ENCODE data around the gene APCDD1. TPM values are rescaled to one million over a fixed set of nuclear protein-coding genes. Genes with fewer than 3 reads are reported as not detected.
A peak's percentile ranks its signal among the peaks of the same experiment; 100 is the strongest.

APCDD1 gene
- total and polyA plus RNA-seq, 8 donors: 5.6 to 31.1 (median 16.4) TPM

GRCh38 chr18:10525697-10526560 is 71.5 kb downstream of the APCDD1 start, which contains the start of gene NAPG:
Gene NAPG (plus strand): TSS chr18:10526027. CDS start chr18:10526103, 76 bp downstream.
- Histone ChIP-seq H3K27me3 (no peaks in the 10 kb centered on the region), H3K4me1 (peaks cover 6 to 12% (median 7%) of the 10 kb centered on the region in 3 donors), H3K36me3 (no peaks in the 10 kb centered on the region), H3K27ac (peak within 1 kb of the TSS; percentile 87 to 93 (median 90)), H3K9me3 (no peaks in the 10 kb centered on the region), H3K4me3 (peak within 1 kb of the TSS; percentile 86 to 94 (median 94))
- FAIRE-seq (peak; percentile 83), DNase-seq (peak; percentile 86 to 96 (median 92)), ATAC-seq (peak; percentile 92 to 94 (median 94))
- intact Hi-C loops (cut with DNase I): no loop called here
- WGBS, 2 donors: 0 to 1% methylated on average over 61 to 68 of the region's 68 CpGs
- no peak for TF ChIP-seq CTCF (IDR thresholded peaks at IDR 0.05)

GRCh38 chr18:10526561-10526949 is 72.1 kb downstream of the APCDD1 start:
- H3K4me1 ChIP-seq: peaks cover 6 to 12% (median 7%) of the 10 kb centered on the region in 3 donors
- H3K27ac ChIP-seq: peak overlapping the region; percentile 87 to 93 (median 90)
- WGBS, 2 donors: 2 to 3% methylated on average over 11 of the region's 11 CpGs
- intact Hi-C loops (cut with DNase I): no loop called here
- FAIRE-seq (no peak), ATAC-seq (peak in 3 of 4 donors; percentile 1 to 3 (median 2)), DNase-seq (no peak)
- no peaks in the 10 kb centered on the region for H3K27me3 ChIP-seq
- no peaks in the 10 kb centered on the region for H3K36me3 ChIP-seq
- no peak for TF ChIP-seq CTCF (IDR thresholded peaks at IDR 0.05)
- H3K9me3 ChIP-seq: no peaks in the 10 kb centered on the region
- peak overlapping the region; percentile 86 to 94 (median 94) for H3K4me3 ChIP-seq

GRCh38 chr18:10528439-10528838 is 74.0 kb downstream of the APCDD1 start:
- H3K27me3 ChIP-seq: no peaks in the 10 kb centered on the region
- no peaks in the 10 kb centered on the region for H3K36me3 ChIP-seq
- TF ChIP-seq CTCF (IDR thresholded peaks at IDR 0.05): no peak
- DNase-seq (no peak), ATAC-seq (no peak), FAIRE-seq (no peak)
- H3K27ac ChIP-seq: no peak overlapping the region
- intact Hi-C loops (cut with DNase I): no loop called here
- no peak overlapping the region for H3K4me3 ChIP-seq
- no peaks in the 10 kb centered on the region for H3K9me3 ChIP-seq
- WGBS, 2 donors: 53 to 67% methylated on average over 3 of the region's 3 CpGs
- peaks cover 6 to 12% (median 7%) of the 10 kb centered on the region in 3 donors for H3K4me1 ChIP-seq

GRCh38 chr18:10530002-10530401 is 75.6 kb downstream of the APCDD1 start:
- Histone ChIP-seq H3K4me3 (no peak overlapping the region), H3K27me3 (no peaks in the 10 kb centered on the region), H3K9me3 (no peaks in the 10 kb centered on the region), H3K27ac (no peak overlapping the region), H3K36me3 (no peaks in the 10 kb centered on the region), H3K4me1 (peaks cover 4 to 9% (median 5%) of the 10 kb centered on the region in 3 donors)
- 90 to 93% methylated on average over 3 of the region's 3 CpGs for WGBS, 2 donors
- DNase-seq (no peak), FAIRE-seq (no peak), ATAC-seq (no peak)
- intact Hi-C loops (cut with DNase I): no loop called here
- TF ChIP-seq CTCF (IDR thresholded peaks at IDR 0.05): no peak

GRCh38 chr18:10530852-10531251 is 76.4 kb downstream of the APCDD1 start:
- Histone ChIP-seq H3K27me3 (no peaks in the 10 kb centered on the region), H3K36me3 (no peaks in the 10 kb centered on the region), H3K4me3 (no peak overlapping the region), H3K27ac (no peak overlapping the region), H3K4me1 (peaks cover 0 to 4% (median 0%) of the 10 kb centered on the region in 3 donors), H3K9me3 (no peaks in the 10 kb centered on the region)
- WGBS, 2 donors: 89 to 92% methylated on average over 3 of the region's 3 CpGs
- FAIRE-seq (no peak), ATAC-seq (no peak), DNase-seq (no peak)
- no peak for TF ChIP-seq CTCF (IDR thresholded peaks at IDR 0.05)
- intact Hi-C loops (cut with DNase I): no loop called here
